Measurements from ENCODE around the gene ADTRP. TPM values are rescaled to one million over a fixed set of nuclear protein-coding genes. Genes with fewer than 3 reads are reported as not detected.

ADTRP gene, protein sequence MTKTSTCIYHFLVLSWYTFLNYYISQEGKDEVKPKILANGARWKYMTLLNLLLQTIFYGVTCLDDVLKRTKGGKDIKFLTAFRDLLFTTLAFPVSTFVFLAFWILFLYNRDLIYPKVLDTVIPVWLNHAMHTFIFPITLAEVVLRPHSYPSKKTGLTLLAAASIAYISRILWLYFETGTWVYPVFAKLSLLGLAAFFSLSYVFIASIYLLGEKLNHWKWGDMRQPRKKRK
- 1.1 and 1.5 TPM in 2 replicates for total RNA-seq

DNA sequence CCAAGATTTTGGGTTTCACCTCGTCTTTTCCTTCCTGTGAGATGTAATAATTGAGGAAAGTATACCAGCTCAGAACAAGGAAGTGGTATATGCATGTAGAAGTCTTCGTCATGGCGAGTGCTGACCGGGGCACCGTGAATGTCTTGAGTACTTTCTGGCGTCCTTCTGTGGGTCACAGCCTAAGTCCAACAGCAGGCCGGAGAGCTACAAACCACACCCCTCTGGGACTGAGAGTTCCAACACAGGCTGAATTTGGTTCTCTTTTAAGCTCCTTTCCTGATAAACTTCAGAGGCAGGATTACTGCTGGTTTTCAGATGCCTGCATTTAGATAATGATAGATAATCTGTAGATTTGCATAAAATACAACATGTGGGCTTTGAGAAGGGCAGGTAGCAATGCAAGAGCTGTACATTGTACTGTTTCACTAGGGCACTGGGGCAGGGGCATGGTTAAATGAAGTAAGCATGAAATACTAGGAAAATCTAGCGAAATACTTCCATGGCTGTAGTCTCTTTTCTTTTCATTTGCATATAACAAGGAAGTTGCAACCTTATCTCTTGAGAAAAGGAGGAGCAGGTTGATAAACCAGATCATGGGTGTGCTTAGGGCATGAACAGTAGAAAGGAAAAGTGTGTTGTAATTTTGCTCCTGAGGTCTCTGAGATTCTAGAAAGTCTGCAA lies at the start of gene ADTRP:
Gene ADTRP (minus strand): TSS at position 156 of the 681 bp plus-strand sequence. CDS start 44 bp downstream, at position 112.

Other genes with a start within 250 kb of the ADTRP start
- 0.58 and 1.7 TPM in 2 replicates for gene TMEM170B, start 241.1 kb downstream of the ADTRP start, total RNA-seq
- 6.1 and 11.3 TPM in 2 replicates for gene HIVEP1, start 233.5 kb upstream of the ADTRP start, total RNA-seq

Measured in regular cardiac myocyte (primary cell).